Neural cell (in vitro differentiated cells): ENCODE measurements around the gene PLXDC2. TPM values are rescaled to one million over a fixed set of nuclear protein-coding genes. Genes with fewer than 3 reads are reported as not detected.

Experiments used
- H2AFZ ChIP-seq: fragments of 200-600, 300-800 bp; sonication (generic), shearing (Covaris generic); 2 replicates; pipeline ENCODE4 v1.6.0; 2014; ENCODE audit warnings: low read depth, mild to moderate bottlenecking, antibody characterized with exemption, low read length, moderate library complexity
- H3F3A ChIP-seq: fragments of 200-600 bp; shearing (Covaris generic); 2 replicates; pipeline ENCODE4 v1.6.1; 2016; ENCODE audit warnings: mild to moderate bottlenecking, moderate library complexity, mixed read lengths, antibody characterized with exemption, low read length; ENCODE audit not compliant: insufficient read depth, poor library complexity, severe bottlenecking
- H3K27ac ChIP-seq: fragments of 200-600, 300-800 bp; sonication (generic), shearing (Covaris generic); 2 replicates; pipeline ENCODE4 v1.5.1; 2014; ENCODE audit warnings: mild to moderate bottlenecking, low read length, moderate library complexity
- H3K27me3 ChIP-seq: fragments of 300-800, 200-600 bp; sonication (generic), shearing (Covaris generic); 2 replicates; pipeline ENCODE4 v1.6.0; 2014; ENCODE audit warnings: mild to moderate bottlenecking, low read depth, low read length, moderate library complexity; ENCODE audit not compliant: insufficient read depth
- H3K36me3 ChIP-seq: fragments of 300-800, 200-600 bp; sonication (generic), shearing (Covaris generic); 2 replicates; pipeline ENCODE4 v1.5.1; 2014; ENCODE audit warnings: mild to moderate bottlenecking, antibody characterized with exemption, low read length, moderate library complexity; ENCODE audit not compliant: insufficient read depth
- H3K4me2 ChIP-seq: fragments of 300-800, 200-600 bp; sonication (generic), shearing (Covaris generic); 2 replicates; pipeline ENCODE4 v1.6.0; 2014; ENCODE audit warnings: mild to moderate bottlenecking, low read length
- H3K4me3 ChIP-seq: fragments of 300-800, 200-600 bp; sonication (generic), shearing (Covaris generic); 2 replicates; pipeline ENCODE4 v1.5.1; 2014; ENCODE audit warnings: mild to moderate bottlenecking, low read length, moderate library complexity
- H3K79me2 ChIP-seq: fragments of 200-600 bp; shearing (Covaris generic); replicated peaks from 2 replicates; pipeline ENCODE4 v1.6.0; 2014; ENCODE audit warnings: mild to moderate bottlenecking, low read length, moderate library complexity; ENCODE audit not compliant: insufficient read depth
- H3K9ac ChIP-seq: fragments of 300-800, 200-600 bp; sonication (generic), shearing (Covaris generic); 2 replicates; pipeline ENCODE4 v1.6.1; 2016; ENCODE audit warnings: mild to moderate bottlenecking, low read length, mixed read lengths
- H3K9me2 ChIP-seq: fragments of 200-600 bp; shearing (Covaris generic); 2 replicates; pipeline ENCODE4 v1.6.1; 2016; ENCODE audit warnings: mild to moderate bottlenecking, low read length, mixed read lengths; ENCODE audit not compliant: insufficient read depth
- H3K9me3 ChIP-seq: fragments of 200-600, 300-800 bp; sonication (generic), shearing (Covaris generic); 2 replicates; pipeline ENCODE4 v1.6.1; 2016; ENCODE audit warnings: mild to moderate bottlenecking, mixed run types, low read length, moderate library complexity, mixed read lengths
- H4K20me1 ChIP-seq: fragments of 200-600 bp; shearing (Covaris generic); 2 replicates; pipeline ENCODE4 v1.6.1; 2016; ENCODE audit warnings: mild to moderate bottlenecking, mixed run types; ENCODE audit not compliant: insufficient read depth
- CTCF ChIP-seq: fragments of 450-650 bp; IDR thresholded peaks from 2 replicates; pipeline ENCODE4 v1.5.1; 2014; ENCODE audit warnings: antibody characterized with exemption, mild to moderate bottlenecking, moderate library complexity; ENCODE audit not compliant: poor library complexity, severe bottlenecking
- EP300 ChIP-seq: fragments of 450-650 bp; conservative IDR thresholded peaks from 2 replicates; pipeline ENCODE4 v1.6.1; 2014; ENCODE audit warnings: antibody characterized with exemption, mild to moderate bottlenecking, moderate library complexity; ENCODE audit not compliant: poor library complexity, severe bottlenecking
- EZH2 ChIP-seq: fragments of 200-600, 300-800 bp; shearing (Covaris generic), sonication (generic); IDR thresholded peaks from 2 replicates; pipeline ENCODE4 v1.6.1; 2014; ENCODE audit warnings: antibody characterized with exemption, low read length, borderline replicate concordance, mild to moderate bottlenecking; ENCODE audit not compliant: insufficient read depth, poor library complexity, severe bottlenecking
- MXI1 ChIP-seq: fragments of 450-650 bp; conservative IDR thresholded peaks from 2 replicates; pipeline ENCODE4 v1.6.1; 2014; ENCODE audit warnings: antibody characterized with exemption, mild to moderate bottlenecking; ENCODE audit not compliant: poor library complexity, severe bottlenecking
- POLR2AphosphoS5 ChIP-seq: IDR thresholded peaks from 2 replicates; pipeline ENCODE4 v1.6.1; 2012
- RAD21 ChIP-seq: fragments of 450-650 bp; conservative IDR thresholded peaks from 2 replicates; pipeline ENCODE4 v1.6.1; 2014; ENCODE audit warnings: antibody characterized with exemption, mild to moderate bottlenecking, moderate library complexity
- REST ChIP-seq: IDR thresholded peaks from 2 replicates; pipeline ENCODE4 v1.6.1; 2012; ENCODE audit warnings: borderline replicate concordance
- SMC3 ChIP-seq: fragments of 450-650 bp; conservative IDR thresholded peaks from 2 replicates; pipeline ENCODE4 v1.6.1; 2014; ENCODE audit warnings: antibody characterized with exemption, mild to moderate bottlenecking, moderate library complexity; ENCODE audit not compliant: poor library complexity
- TAF1 ChIP-seq: IDR thresholded peaks from 2 replicates; pipeline ENCODE4 v1.6.1; 2012; ENCODE audit warnings: low read depth
- polyA plus RNA-seq: library from polyadenylated mRNA; depleted of rRNA; stranded (reverse); fragments of >200 nt; gene quantifications from 2 replicates; pipeline ENCODE4 v1.2.3, GENCODE V29; 2014

Gene PLXDC2
- polyA plus RNA-seq, 1 donor from 2014 or later = 2.3 TPM

GRCh38 chr10:20327954-20328353 is 511.7 kb downstream of the PLXDC2 start:
- Histone ChIP-seq H3K4me3 (no peak overlapping the region), H3K9me3 (no peaks in the 10 kb centered on the region), H3K36me3 (no peaks in the 10 kb centered on the region), H3K27ac (no peak overlapping the region), H3K9me2 (no peaks in the 10 kb centered on the region), H3K79me2 (no peaks in the 10 kb centered on the region), H3K27me3 (no peaks in the 10 kb centered on the region), H4K20me1 (no peaks in the 10 kb centered on the region), H3F3A (no peaks in the 10 kb centered on the region), H2AFZ (no peak overlapping the region), H3K4me2 (no peak overlapping the region), H3K9ac (no peak overlapping the region)
- no peak for TF ChIP-seq EP300
- TF ChIP-seq TAF1 = no peak
- no peak for TF ChIP-seq CTCF
- no peak for TF ChIP-seq REST
- no peak for TF ChIP-seq POLR2AphosphoS5
- no peak for TF ChIP-seq RAD21
- no peak for TF ChIP-seq MXI1
- no peak for TF ChIP-seq EZH2
- no peak for TF ChIP-seq SMC3

- no peaks in the 10 kb centered on the region for H3F3A ChIP-seq
- TF ChIP-seq MXI1 = no peak
- TF ChIP-seq EP300 = no peak
- no peak for TF ChIP-seq SMC3
- no peak for TF ChIP-seq RAD21
- no peak for TF ChIP-seq CTCF
- no peak for TF ChIP-seq TAF1
- TF ChIP-seq REST = no peak
- no peak for TF ChIP-seq POLR2AphosphoS5
- no peaks in the 10 kb centered on the region for H3K9me3 ChIP-seq
- no peak overlapping the region for H3K4me3 ChIP-seq
- H3K4me2 ChIP-seq = no peak overlapping the region
- H2AFZ ChIP-seq = no peak overlapping the region
- H3K27ac ChIP-seq = no peak overlapping the region
- H3K36me3 ChIP-seq = no peaks in the 10 kb centered on the region
- H4K20me1 ChIP-seq = no peaks in the 10 kb centered on the region
- no peaks in the 10 kb centered on the region for H3K9me2 ChIP-seq
- no peaks in the 10 kb centered on the region for H3K79me2 ChIP-seq
- H3K27me3 ChIP-seq = no peaks in the 10 kb centered on the region
- H3K9ac ChIP-seq = no peak overlapping the region
Observed at GRCh38 chr10:20330246-20330645, 514.0 kb downstream of the PLXDC2 start.
